Fibroblast of pulmonary artery (primary cell): ENCODE measurements around the gene MEAK7.

Source experiments
- DNase-seq: peaks from one replicate; pipeline ENCODE4 v3.0.0-alpha.2; 2010; ENCODE audit warnings: low read depth
- H3K4me3 ChIP-seq: replicated peaks from 2 replicates; pipeline ENCODE4 v1.5.1; 2011; ENCODE audit warnings: low read depth, mild to moderate bottlenecking, control low read depth, low read length, moderate library complexity
- TF ChIP-seq, protein P1 (sequence below): IDR thresholded peaks from 2 replicates; pipeline ENCODE4 v1.5.1; 2011; ENCODE audit warnings: mild to moderate bottlenecking, control low read depth, low read length, inconsistent platforms; ENCODE audit errors: missing control alignments

The MEAK7 gene

DNA sequence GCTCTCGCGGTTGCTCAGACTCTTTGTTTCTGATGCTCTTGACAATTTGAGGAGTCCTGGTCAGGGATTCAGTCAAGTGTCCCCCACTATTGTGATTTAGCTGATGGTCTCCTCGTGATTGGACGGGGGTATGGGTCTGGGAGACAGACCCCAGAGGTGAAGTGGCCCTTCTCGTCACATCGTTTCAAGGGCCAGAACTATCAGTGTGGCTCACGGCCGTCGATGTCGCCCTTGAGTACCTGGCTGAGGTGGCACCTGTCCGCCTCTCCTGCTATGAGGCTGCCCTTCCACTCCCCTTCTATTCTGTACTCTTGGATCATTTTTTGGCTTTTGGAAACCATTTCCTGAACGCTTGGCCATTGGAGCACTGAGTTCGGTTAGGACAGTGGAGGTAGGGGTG, 7.4 kb upstream of the MEAK7 start:
- TF ChIP-seq, protein P1, sequence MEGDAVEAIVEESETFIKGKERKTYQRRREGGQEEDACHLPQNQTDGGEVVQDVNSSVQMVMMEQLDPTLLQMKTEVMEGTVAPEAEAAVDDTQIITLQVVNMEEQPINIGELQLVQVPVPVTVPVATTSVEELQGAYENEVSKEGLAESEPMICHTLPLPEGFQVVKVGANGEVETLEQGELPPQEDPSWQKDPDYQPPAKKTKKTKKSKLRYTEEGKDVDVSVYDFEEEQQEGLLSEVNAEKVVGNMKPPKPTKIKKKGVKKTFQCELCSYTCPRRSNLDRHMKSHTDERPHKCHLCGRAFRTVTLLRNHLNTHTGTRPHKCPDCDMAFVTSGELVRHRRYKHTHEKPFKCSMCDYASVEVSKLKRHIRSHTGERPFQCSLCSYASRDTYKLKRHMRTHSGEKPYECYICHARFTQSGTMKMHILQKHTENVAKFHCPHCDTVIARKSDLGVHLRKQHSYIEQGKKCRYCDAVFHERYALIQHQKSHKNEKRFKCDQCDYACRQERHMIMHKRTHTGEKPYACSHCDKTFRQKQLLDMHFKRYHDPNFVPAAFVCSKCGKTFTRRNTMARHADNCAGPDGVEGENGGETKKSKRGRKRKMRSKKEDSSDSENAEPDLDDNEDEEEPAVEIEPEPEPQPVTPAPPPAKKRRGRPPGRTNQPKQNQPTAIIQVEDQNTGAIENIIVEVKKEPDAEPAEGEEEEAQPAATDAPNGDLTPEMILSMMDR = no peak
- no peak for DNase-seq

DNA sequence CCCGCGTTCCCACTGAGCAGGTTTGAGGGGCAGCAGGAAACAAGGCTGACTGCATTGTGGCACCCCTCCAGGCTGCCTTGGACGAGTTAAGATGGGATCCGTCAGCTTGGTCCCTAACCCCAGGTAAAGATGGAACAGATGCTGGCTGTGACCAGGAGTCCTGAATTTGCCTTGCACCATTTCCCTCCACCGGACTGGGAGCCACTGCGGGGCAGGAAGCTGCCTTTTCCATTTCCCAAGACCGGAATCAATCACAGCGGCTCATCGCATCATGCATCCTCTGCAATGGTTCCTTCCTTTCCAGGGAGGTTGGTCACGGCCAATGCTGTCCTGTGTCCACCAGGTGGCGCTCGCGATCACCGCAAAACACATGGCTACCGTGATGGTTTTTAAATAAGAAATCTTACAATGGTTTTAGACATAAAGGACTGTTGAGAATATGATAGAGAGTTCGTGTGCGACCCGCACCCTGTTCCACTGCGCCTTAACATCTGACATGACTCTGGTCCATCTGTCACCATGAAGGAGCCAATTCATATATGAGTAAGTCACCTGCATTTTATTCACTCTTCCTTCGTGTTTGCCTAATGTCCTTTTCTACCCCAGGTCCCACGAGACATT, 6.8 kb upstream of the MEAK7 start:
- TF ChIP-seq, protein P1 = peak; percentile 92
- no peak overlapping the region for H3K4me3 ChIP-seq

More for the DNA sequence above, 7.4 kb upstream of the MEAK7 start:
- no peak overlapping the region for H3K4me3 ChIP-seq

DNA sequence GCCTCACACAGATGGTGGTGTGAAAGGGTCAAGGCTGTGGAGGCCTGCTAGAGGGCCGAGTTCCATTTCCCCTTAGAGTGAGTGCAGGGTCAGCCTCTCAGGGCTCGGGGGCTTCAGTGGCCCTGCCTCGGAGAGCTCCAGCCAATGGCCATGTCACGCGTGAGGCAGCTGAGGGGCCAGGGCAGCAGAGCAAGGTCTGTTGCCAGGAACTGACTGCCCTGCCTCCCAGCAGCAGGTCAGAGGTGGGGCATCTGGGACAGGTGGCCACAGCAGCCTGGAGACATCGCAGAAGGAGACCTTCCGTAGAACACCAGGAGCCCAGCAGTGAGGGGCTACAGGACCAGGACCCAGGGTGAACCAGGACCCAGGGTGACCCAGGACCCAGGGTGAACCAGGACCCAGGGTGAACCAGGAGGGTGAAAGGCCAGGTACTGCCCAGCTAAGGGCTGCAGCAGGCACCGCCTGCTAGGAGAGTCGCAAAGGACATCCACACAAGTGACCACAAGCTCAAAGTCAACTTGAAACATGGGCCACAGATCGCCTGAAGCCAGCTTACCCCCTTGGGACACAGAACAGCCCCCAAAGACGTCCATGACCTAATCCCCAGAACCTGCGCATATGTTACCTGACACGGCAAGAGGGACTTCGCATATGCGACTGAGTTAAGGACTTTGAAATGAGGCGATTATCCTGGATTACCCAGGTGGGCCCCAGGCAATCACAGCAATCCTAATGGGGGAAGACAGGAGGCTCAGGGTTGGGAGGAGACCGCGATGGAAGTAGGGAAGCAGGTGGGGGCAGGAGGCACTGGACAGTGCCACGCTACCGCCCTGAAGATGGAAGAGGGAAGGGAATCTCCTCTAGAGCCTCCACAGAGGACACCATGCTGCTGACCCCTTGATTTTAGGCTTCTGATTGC, 4.8 kb upstream of the MEAK7 start:
- TF ChIP-seq, protein P1 = no peak
- no peak overlapping the region for H3K4me3 ChIP-seq
- no peak for DNase-seq

More for the DNA sequence above, 6.8 kb upstream of the MEAK7 start:
- peak; percentile 94 for DNase-seq

DNA sequence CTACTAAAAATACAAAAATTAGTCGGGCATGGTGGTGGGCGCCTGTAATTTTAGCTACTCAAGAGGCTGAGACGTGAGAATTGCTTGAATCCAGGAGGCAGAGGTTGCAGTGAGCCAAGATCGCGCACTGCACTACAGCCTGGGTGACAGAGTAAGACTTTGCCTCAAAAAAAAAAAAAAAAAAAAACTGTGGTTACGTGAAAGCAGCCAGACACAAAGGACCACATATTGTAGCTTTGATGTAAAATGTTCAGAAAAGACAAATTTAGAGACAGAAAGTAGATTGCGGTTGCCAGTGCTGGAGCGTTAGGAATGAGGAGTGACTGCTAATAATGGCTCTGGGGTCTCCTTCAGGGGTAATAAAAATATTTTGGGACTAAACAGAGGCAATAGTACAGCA, 4.0 kb upstream of the MEAK7 start:
- H3K4me3 ChIP-seq = no peak overlapping the region
- DNase-seq = no peak
- TF ChIP-seq, protein P1 = no peak

DNA sequence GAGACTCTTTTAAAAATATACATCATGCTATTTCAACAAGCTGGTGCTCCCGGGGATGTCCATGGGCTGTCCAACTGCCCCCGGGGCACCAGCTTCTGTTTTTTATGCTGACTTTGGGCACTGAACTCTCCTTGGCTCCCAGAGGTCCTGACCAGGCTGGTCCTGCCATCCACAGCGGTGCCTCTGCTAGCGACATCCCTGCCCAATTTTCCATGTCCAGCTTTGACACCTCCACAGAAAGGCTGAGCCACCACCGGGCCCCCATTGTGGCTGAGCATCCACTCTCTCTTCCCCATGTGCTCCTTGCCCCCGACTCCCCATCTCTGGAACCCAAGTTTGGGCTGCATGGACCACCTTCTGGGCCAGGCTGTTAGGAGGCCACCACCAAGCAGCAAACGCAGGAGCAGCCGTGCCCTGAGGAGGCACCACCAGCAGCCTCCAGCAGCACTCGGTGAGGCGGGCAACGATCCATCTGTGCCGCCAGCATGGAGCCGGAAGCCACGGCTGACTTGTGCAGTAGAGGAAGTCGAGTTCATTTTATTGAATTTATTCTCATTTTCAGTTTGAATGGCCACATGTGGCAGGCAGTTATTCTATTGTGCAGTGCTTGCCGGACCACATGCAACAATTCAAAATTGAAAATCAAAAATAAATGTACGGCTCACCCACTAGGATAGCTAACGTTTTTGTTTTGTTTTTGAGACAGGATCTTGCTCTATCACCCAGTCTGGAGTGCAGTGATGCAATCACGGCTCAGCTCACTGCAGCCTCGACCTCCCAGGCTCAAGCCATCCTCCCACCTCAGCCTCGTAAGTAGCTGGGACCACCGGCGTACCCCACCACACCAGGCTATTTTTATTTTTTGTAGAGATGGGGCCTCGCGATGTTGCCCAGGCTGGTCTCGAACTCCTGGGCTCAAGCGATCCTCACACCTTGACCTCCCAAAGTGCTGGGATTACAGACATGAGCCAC, 2.8 kb upstream of the MEAK7 start:
- TF ChIP-seq, protein P1 = no peak
- no peak for DNase-seq
- H3K4me3 ChIP-seq = no peak overlapping the region
